CD14-positive monocyte (primary cell): ENCODE data around the gene ABHD11. TPM values are rescaled to one million over a fixed set of nuclear protein-coding genes. Genes with fewer than 3 reads are reported as not detected.

Experiments used
- DNase-seq, 3 donors: peaks; one replicate each; pipeline ENCODE4 v3.0.0-alpha.2; 2011 to 2022
- H2AFZ ChIP-seq: 2 replicates; pipeline ENCODE4 v1.6.0; 2012; ENCODE audit warnings: mild to moderate bottlenecking, low read depth, low read length, inconsistent platforms; ENCODE audit not compliant: insufficient read depth, poor library complexity, severe bottlenecking
- H3K27ac ChIP-seq, 2 donors: 1 replicate in 1 of 2; 2 replicates in 1 of 2; pipeline ENCODE4 v1.5.1; 2012 to 2013; ENCODE audit warnings: low read length in 2 of 2, control low read depth in 1 of 2, inconsistent platforms in 1 of 2, low read depth in 1 of 2, mild to moderate bottlenecking in 1 of 2
- H3K27me3 ChIP-seq, 2 donors: one replicate each; pipeline versions ENCODE4 v1.6.0 to v1.6.1; 2011 to 2013; ENCODE audit warnings: low read length in 2 of 2; ENCODE audit not compliant: control insufficient read depth in 2 of 2, insufficient read depth in 2 of 2
- H3K36me3 ChIP-seq, 2 donors: replicated peaks in 1 of 2; 1 replicate in 1 of 2; 2 replicates in 1 of 2; pipeline versions ENCODE4 v1.5.1 to v1.6.1; 2012 to 2013; ENCODE audit warnings: low read length in 2 of 2, control low read depth in 1 of 2, inconsistent platforms in 1 of 2, mild to moderate bottlenecking in 1 of 2; ENCODE audit not compliant: insufficient read depth in 2 of 2, control insufficient read depth in 1 of 2
- H3K4me1 ChIP-seq, 2 donors: 1 replicate in 1 of 2; 2 replicates in 1 of 2; pipeline versions ENCODE4 v1.5.1 to v1.6.1; 2012 to 2013; ENCODE audit warnings: low read length in 2 of 2, control low read depth in 1 of 2, inconsistent platforms in 1 of 2, mild to moderate bottlenecking in 1 of 2, moderate library complexity in 1 of 2; ENCODE audit not compliant: insufficient read depth in 2 of 2, control insufficient read depth in 1 of 2
- H3K4me2 ChIP-seq: replicated peaks from 2 replicates; pipeline ENCODE3; 2012; ENCODE audit warnings: low read length, moderate library complexity, mild to moderate bottlenecking; ENCODE audit not compliant: poor library complexity, severe bottlenecking; ENCODE audit errors: extremely low read depth
- H3K4me3 ChIP-seq, 3 experiments: fragments of 200-600 bp in 1 of 3; sonication (generic) in 1 of 3; replicated peaks in 1 of 3; 1 replicate in 2 of 3; 2 replicates in 1 of 3; pipeline ENCODE4 v1.5.1; 2011 to 2013; ENCODE audit warnings: low read length in 3 of 3, mild to moderate bottlenecking in 3 of 3, control low read depth in 2 of 3, low read depth in 2 of 3, inconsistent platforms in 1 of 3, moderate library complexity in 1 of 3
- H3K79me2 ChIP-seq: 2 replicates; pipeline ENCODE4 v1.6.0; 2012; ENCODE audit warnings: mild to moderate bottlenecking, control low read depth, inconsistent platforms, low read length, moderate library complexity; ENCODE audit not compliant: insufficient read depth
- H3K9ac ChIP-seq: 2 replicates; pipeline ENCODE4 v1.6.0; 2017; ENCODE audit warnings: low read length, mild to moderate bottlenecking; ENCODE audit not compliant: insufficient read depth, poor library complexity, severe bottlenecking
- H3K9me3 ChIP-seq, 2 donors: replicated peaks in 1 of 2; 1 replicate in 1 of 2; 2 replicates in 1 of 2; pipeline versions ENCODE4 v1.5.1 to v1.6.1; 2012 to 2013; ENCODE audit warnings: low read length in 2 of 2, control low read depth in 1 of 2; ENCODE audit not compliant: control insufficient read depth in 1 of 2, insufficient read depth in 1 of 2
- H4K20me1 ChIP-seq: 2 replicates; pipeline ENCODE4 v1.6.0; 2012; ENCODE audit warnings: mild to moderate bottlenecking, low read length, control low read depth, moderate library complexity; ENCODE audit not compliant: insufficient read depth
- H3K27ac Mint-ChIP-seq, 7 donors: one replicate each; pipeline ENCODE4 v1.8.0; 2020; ENCODE audit warnings: mild to moderate bottlenecking in 7 of 7, mixed read lengths in 7 of 7, moderate library complexity in 6 of 7, inconsistent platforms in 2 of 7
- H3K27me3 Mint-ChIP-seq, 3 donors: one replicate each; pipeline ENCODE4 v1.8.0; 2021 to 2022; ENCODE audit warnings: low read depth in 3 of 3, mild to moderate bottlenecking in 3 of 3, mixed read lengths in 3 of 3, moderate library complexity in 3 of 3, inconsistent platforms in 1 of 3
- H3K36me3 Mint-ChIP-seq, 2 donors: one replicate each; pipeline ENCODE4 v1.8.0; 2020; ENCODE audit warnings: mixed read lengths in 2 of 2, inconsistent platforms in 1 of 2, mild to moderate bottlenecking in 1 of 2
- H3K4me1 Mint-ChIP-seq: one replicate; pipeline ENCODE4 v1.8.0; 2020; ENCODE audit warnings: mild to moderate bottlenecking, mixed read lengths
- H3K4me3 Mint-ChIP-seq, 2 donors: one replicate each; pipeline ENCODE4 v1.8.0; 2020; ENCODE audit warnings: mild to moderate bottlenecking in 2 of 2, mixed read lengths in 2 of 2, moderate library complexity in 1 of 2
- H3K9me3 Mint-ChIP-seq, 7 donors: one replicate each; pipeline ENCODE4 v1.8.0; 2020 to 2022; ENCODE audit warnings: mixed read lengths in 7 of 7, mild to moderate bottlenecking in 6 of 7, moderate library complexity in 6 of 7, inconsistent platforms in 2 of 7
- CTCF ChIP-seq: fragments of 200-600 bp; IDR thresholded peaks from one replicate; pipeline ENCODE4 v1.8.0; 2022; ENCODE audit warnings: antibody characterized with exemption, mild to moderate bottlenecking
- WGBS: methylation state at CpG from one replicate; pipeline ENCODE4 v1.1.5; 2013; ENCODE audit warnings: missing lambda C conversion rate; ENCODE audit not compliant: insufficient coverage; 5-methylcytosine and 5-hydroxymethylcytosine counted together
- intact Hi-C, 2 donors: fragments of 100-400 bp; cut with micrococcal nuclease; formaldehyde crosslinking; loops; one replicate each; pipeline versions ENCODE4 v1.15.0 to v1.15.1; 2023
- polyA plus RNA-seq, 3 donors: library from polyadenylated mRNA; depleted of rRNA in 1 of 3; unstranded in 2 of 3; stranded (reverse) in 1 of 3; fragments of 300-500 nt in 2 of 3; fragments of >200 nt in 1 of 3; fragmentation: Illumina TruSeq in 2 of 3; gene quantifications; 1 replicate in 2 of 3; 2 replicates in 1 of 3; pipeline ENCODE4 v1.2.3, GENCODE V29; 2012 to 2021

The ABHD11 gene
- polyA plus RNA-seq, 3 donors = 20.3 to 23.5 (median 22.1) TPM

DNA sequence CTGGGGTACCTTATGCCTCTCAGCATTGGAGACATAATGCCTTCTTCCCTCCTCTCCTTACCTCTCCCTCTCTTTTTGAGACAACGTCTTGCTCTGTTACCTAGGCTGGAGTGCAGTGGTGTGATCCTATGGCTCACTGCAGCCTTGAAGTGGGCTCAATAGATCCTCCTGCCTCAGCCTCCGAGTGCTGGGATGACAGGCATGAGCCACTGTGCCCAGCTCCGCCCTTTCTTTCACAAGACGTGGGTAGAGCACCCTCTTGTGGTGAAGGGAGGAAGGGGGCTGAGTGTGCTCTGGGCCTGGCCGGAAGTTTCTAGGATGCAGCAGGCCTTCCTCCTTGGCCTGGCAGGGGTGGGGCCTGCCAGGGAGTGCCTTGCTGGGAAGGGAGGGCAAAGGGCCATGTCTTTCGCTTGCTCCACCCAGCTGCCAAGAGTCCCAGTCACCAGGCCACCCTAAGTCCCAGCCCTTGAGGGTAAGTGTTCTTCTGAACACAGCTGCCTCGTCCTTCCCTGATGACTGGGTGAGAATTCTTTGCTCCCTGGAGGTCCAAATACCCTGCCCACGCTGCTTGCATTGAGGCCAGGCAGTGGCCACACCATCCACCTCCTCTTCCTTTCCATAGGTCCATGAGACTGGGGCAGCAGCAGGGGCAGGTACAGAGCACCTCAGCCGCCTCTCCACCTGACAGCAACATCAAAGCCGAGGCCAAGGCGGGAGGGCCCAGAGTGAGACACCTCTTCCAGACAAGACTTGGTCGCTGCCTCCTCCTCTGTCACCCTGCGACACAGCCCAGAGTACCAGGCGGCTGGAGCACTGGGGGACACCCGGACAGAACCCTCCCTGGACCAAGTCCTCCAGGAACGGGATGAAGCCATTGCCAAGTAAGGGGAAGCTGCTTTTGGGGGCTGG lies 3.7 kb downstream of the ABHD11 start:
- TF ChIP-seq CTCF = peak; percentile 84
- Histone ChIP-seq H3K27ac (peak overlapping the region; percentile 41 to 47), H4K20me1 (peaks cover 12% of the 10 kb centered on the region), H3K4me2 (no peak overlapping the region), H3K4me1 (peaks cover 30 to 47% of the 10 kb centered on the region in 2 donors), H3K9me3 (peaks cover 0 to 7% of the 10 kb centered on the region in 2 donors), H3K4me3 (no peak overlapping the region), H3K9ac (no peak overlapping the region), H3K79me2 (peaks cover 5% of the 10 kb centered on the region), H3K27me3 (peaks cover 0 to 13% of the 10 kb centered on the region in 2 donors), H2AFZ (no peak overlapping the region), H3K36me3 (peaks cover 13 to 15% of the 10 kb centered on the region in 2 donors)
- H3K36me3 Mint-ChIP-seq = peaks cover 12 to 23% of the 10 kb centered on the region in 2 donors
- H3K27ac Mint-ChIP-seq = peak overlapping the region; percentile 6 to 89 (median 82)
- peaks cover 17 to 47% (median 37%) of the 10 kb centered on the region in 3 donors for H3K27me3 Mint-ChIP-seq
- WGBS = 46% methylated on average over 6 of the region's 16 CpGs
- H3K4me1 Mint-ChIP-seq = peaks cover 30% of the 10 kb centered on the region
- no peak overlapping the region for H3K4me3 Mint-ChIP-seq
- intact Hi-C loops = loop anchor here (5.0 to 10.0 kb wide), 3 partner anchors 53 to 213 kb away; partner anchors contain the start of genes BUD23 (in 2 of the 2), DNAJC30 (in 2 of the 2) and BAZ1B (in 1 of the 2)
- peak; percentile 67 to 88 (median 87) for DNase-seq
- H3K9me3 Mint-ChIP-seq = peaks cover 0 to 11% (median 5%) of the 10 kb centered on the region in 7 donors

DNA sequence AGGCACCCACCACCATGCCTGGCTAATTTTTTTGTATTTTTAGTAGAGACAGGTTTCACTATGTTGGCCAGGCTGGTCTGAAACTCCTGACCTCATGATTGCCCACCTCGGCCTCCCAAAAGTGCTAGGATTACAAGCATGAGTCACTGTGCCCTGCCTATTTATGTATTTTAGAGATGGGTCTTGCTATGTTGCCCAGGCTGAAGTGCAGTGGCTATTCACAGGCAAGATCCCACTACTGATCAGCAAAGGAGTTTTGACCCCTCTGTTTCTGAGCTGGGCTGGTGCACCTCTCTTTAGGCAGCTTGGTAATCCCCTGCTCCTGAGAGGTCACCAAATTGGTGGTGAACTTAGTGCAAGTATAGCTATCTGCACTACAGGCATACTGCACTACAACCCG lies 6.2 kb downstream of the ABHD11 start:
- Histone ChIP-seq H3K27me3 (peaks cover 7 to 25% of the 10 kb centered on the region in 2 donors), H3K4me3 (no peak overlapping the region), H3K36me3 (peaks cover 13 to 14% of the 10 kb centered on the region in 2 donors), H3K9ac (no peak overlapping the region), H4K20me1 (peaks cover 6% of the 10 kb centered on the region), H3K4me1 (peaks cover 15 to 27% of the 10 kb centered on the region in 2 donors), H2AFZ (no peak overlapping the region), H3K79me2 (peaks cover 3% of the 10 kb centered on the region), H3K9me3 (peaks cover 0 to 7% of the 10 kb centered on the region in 2 donors), H3K27ac (no peak overlapping the region), H3K4me2 (no peak overlapping the region)
- 88% methylated on average over 1 of the region's 2 CpGs for WGBS
- Mint-ChIP-seq H3K9me3 (peaks cover 1 to 11% (median 5%) of the 10 kb centered on the region in 7 donors), H3K4me1 (peaks cover 24% of the 10 kb centered on the region), H3K4me3 (no peak overlapping the region), H3K36me3 (peaks cover 11 to 20% of the 10 kb centered on the region in 2 donors), H3K27me3 (peaks cover 30 to 64% (median 55%) of the 10 kb centered on the region in 3 donors), H3K27ac (no peak overlapping the region)
- no peak for TF ChIP-seq CTCF
- intact Hi-C loops = loop anchor here in 1 of 2 donors (5.0 to 10.0 kb wide), 2 partner anchors 122 to 210 kb away; partner anchors contain the start of gene BAZ1B
- DNase-seq = no peak
